Bronchial epithelial cell (primary cell): ENCODE data around the gene FAM234B. TPM values are rescaled to one million over a fixed set of nuclear protein-coding genes. Genes with fewer than 3 reads are reported as not detected.
A peak's percentile ranks its signal among the peaks of the same experiment; 100 is the strongest.

Experiments used
- DNase-seq: peaks from one replicate; pipeline ENCODE4 v3.0.0-alpha.2; 2010; ENCODE audit warnings: low read depth
- FAIRE-seq: peaks from 2 replicates; lab custom pipeline; 2011; peaks lifted over from hg19 to GRCh38; lab: Jason Lieb, UNC
- H3K27me3 ChIP-seq: 2 replicates; pipeline ENCODE4 v1.5.1; 2011; ENCODE audit warnings: low read length; ENCODE audit not compliant: control insufficient read depth, insufficient read depth
- H3K36me3 ChIP-seq: 2 replicates; pipeline ENCODE4 v1.5.1; 2011; ENCODE audit warnings: low read length; ENCODE audit not compliant: control insufficient read depth, insufficient read depth
- H3K4me3 ChIP-seq: 2 replicates; pipeline ENCODE4 v1.5.1; 2011; ENCODE audit warnings: mild to moderate bottlenecking, low read depth, low read length, control low read depth
- CTCF ChIP-seq: IDR thresholded peaks from 2 replicates; pipeline ENCODE4 v1.5.1; 2011; ENCODE audit warnings: mild to moderate bottlenecking, moderate library complexity, low read length, control low read depth, inconsistent platforms; ENCODE audit not compliant: insufficient read depth, severe bottlenecking
- total RNA-seq: library from RNA; depleted of rRNA; stranded (reverse); fragments of >200 nt; gene quantifications from 2 replicates; pipeline ENCODE4 v1.2.1, GENCODE V29; 2014

Gene FAM234B
- total RNA-seq, 1 donor from 2014 or later, result 2.4 TPM

DNA sequence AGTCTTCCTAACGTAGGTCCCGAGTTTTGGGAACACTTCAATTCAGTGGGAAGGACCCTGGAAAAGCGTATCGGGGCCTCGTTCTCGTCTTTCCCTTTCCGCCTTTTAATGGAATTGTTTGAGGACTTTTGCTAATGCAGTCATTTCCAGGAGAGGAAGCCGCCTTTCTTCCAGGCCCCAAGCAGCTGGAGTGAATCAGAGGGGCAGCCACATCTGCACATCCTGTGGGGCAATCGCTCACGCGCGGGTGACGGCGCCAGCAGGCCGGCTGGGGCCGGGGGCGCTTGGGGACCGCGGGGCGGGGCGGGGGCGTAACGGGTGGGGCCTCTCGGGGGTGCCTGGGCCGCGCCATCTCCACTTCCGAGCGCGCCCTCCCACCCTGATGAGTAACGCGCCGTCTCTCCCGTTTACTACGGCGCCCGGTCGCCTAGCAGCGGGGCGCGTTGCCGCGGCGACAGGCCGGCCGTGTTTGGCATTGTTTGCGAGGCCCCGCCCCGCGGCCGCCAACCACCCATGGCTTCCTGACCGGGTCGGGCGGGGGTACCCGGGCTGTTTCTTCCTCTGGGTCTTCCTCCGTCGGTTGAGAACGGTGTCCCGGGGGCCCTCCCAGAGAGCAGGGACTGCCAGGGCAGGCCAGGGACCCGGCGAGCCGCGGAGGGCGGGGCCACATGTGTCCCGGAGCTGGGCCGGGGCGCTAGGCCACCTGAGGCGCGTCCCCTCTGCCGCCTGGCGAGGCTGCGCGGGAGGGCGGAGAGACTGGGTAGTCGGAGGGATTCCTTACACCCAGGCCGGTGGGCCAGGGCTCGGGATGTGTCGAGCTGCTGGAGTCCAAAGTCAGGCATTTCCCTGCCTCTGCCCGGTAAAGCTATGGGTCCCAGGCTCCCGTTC, 56.9 kb downstream of the FAM234B start:
- H3K36me3 ChIP-seq, result no peaks in the 10 kb centered on the region
- peak; percentile 80 for DNase-seq
- no peak for TF ChIP-seq CTCF
- H3K27me3 ChIP-seq, result no peaks in the 10 kb centered on the region
- no peak for FAIRE-seq
- H3K4me3 ChIP-seq, result peak overlapping the region; percentile 48

DNA sequence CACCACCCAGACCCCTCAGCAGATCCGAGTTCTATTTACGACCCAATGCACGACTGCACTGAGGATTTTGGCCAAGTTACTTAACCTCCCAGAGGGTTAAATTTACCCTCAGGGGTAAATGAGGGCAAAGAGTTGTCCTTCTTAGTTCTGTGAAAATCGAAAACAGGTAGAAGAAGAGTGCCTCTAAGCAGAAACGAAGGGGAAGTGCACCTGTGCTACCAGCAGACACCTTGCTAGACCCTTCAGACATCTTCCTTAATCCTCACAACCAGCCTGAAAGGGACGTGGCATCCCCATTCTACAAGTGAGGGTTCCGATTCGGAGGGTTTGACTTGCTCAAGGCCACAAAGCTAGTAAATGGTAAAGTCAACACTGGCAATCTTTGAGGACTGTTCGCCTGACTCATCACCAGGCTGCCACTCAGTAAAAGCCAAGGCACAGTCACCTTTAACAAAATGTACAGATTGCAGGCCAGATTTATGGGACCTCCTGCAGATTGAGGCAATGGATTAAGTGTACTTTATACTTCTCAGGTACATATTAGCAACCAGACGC, 57.7 kb downstream of the FAM234B start:
- H3K4me3 ChIP-seq, result peak overlapping the region; percentile 48
- TF ChIP-seq CTCF, result no peak
- no peak for FAIRE-seq

DNA sequence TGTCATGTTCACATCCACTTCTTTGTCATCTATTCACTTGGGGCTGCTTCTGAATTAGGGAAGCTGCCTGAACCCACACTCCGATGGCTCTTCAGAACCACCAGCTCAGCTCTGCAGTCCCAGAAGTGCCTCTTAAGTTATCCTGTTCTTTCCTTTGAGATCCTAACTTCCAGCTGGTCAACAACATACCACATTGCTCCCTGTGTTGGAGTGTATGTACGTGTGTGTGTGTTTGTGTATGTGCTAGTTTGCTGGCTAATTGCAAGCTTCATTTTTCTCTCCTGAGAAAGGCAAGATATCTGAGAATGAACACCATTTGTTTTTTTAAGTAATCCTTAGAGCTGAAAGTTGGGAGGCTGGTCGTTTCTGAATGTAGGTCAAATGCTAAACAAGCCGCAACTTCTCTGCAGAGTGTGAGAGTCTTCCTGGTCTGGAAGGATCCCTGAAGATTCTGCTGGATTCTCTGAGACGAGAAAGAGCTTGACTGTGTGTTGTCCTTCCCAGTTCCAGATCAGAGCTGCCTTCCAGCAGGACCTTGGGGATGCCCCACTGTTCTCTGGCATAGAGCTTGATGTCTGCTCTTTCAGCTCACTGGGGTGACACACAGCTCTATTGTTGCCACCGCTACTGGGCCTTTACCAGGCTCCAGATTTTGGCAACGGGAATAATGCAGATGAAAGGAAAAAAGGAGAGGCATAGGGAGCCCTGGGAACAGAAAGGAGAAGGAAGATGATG, 58.4 kb downstream of the FAM234B start:
- FAIRE-seq, result no peak
- Histone ChIP-seq H3K27me3 (no peaks in the 10 kb centered on the region), H3K36me3 (no peaks in the 10 kb centered on the region), H3K4me3 (no peak overlapping the region)
- no peak for DNase-seq
- no peak for TF ChIP-seq CTCF

More for the DNA sequence above, 57.7 kb downstream of the FAM234B start:
- Histone ChIP-seq H3K27me3 (no peaks in the 10 kb centered on the region), H3K36me3 (no peaks in the 10 kb centered on the region)
- DNase-seq, result peak; percentile 69

DNA sequence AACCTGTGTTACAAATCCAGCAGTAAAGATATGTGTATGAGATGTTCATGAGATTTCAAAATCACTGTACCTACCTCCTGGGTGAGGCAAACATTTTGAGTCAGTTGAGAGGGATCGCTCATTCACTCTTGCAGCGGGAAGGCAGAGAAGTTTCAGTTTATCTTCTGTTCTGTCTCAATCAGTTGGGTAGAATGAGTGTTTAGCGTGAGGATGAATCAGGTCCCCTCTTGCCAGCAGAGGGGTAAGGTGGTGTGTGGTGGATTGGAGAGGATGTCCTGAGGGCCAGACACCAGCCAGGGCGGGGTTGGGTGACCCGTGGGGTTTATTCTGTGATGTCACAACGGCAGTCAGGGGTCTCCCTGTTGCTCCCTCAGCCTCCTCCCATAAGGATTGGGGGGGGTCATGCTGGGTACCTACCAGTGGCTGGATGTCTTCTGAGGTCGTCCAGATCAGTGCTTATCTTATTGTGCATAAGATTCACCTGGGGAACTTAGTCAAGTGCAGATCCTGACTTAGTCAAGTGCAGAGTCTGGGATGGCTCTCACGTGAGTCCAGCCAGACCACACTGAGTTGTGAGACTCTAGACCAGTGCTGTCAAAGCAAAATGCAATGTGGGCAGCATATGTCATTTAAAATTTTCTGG, 59.3 kb downstream of the FAM234B start, which contains the start of gene GSG1:
TSS of gene GSG1 (minus strand) at position 277 of the 643 bp plus-strand sequence. CDS start at position 122, 155 bp downstream.
- peak; percentile 80 for DNase-seq

GRCh38 chr12:13104409-13104808, 60.2 kb downstream of the FAM234B start:
- FAIRE-seq, result no peak
- no peak overlapping the region for H3K4me3 ChIP-seq
- H3K36me3 ChIP-seq, result no peaks in the 10 kb centered on the region
- DNase-seq, result no peak
- TF ChIP-seq CTCF, result no peak
- no peaks in the 10 kb centered on the region for H3K27me3 ChIP-seq

More for the DNA sequence above, 59.3 kb downstream of the FAM234B start, which contains the start of gene GSG1:
- no peaks in the 10 kb centered on the region for H3K27me3 ChIP-seq
- no peak within 1 kb of the TSS for H3K4me3 ChIP-seq
- no peak for TF ChIP-seq CTCF
- FAIRE-seq, result no peak
- H3K36me3 ChIP-seq, result no peaks in the 10 kb centered on the region
